Endothelial cell of umbilical vein (primary cell): ENCODE measurements around the gene PRRT4. TPM values are rescaled to one million over a fixed set of nuclear protein-coding genes. Genes with fewer than 3 reads are reported as not detected.

Experiments used
- polyA plus RNA-seq, 4 experiments: library from polyadenylated mRNA; depleted of rRNA in 3 of 4; stranded (reverse) in 3 of 4; unstranded in 1 of 4; fragments of >200 nt; gene quantifications; 2 replicates each; pipeline versions ENCODE4 v1.2.1 to v1.2.3, GENCODE V29; 2011 to 2012; ENCODE audit warnings: missing spikeins in 1 of 4
- small RNA-seq: library from RNA; depleted of rRNA; stranded (forward); fragments of <200 nt; gene quantifications from one replicate; pipeline ENCODE3, GENCODE V24; 2012; ENCODE audit warnings: low replicate concordance, low read depth; ENCODE audit not compliant: insufficient read depth, insufficient read length
- total RNA-seq: library from RNA; stranded (reverse); gene quantifications from 2 replicates; pipeline ENCODE4 v1.2.3, GENCODE V29; 2021

Gene PRRT4
- total and polyA plus RNA-seq, 2 donors (not counting 3 experiments of a cell fraction or from before 2014, with no cell fraction given): 0.03 TPM; not detected in 1

Small RNAs within 50 kb of the gene (small RNA-seq; reads per million reads assigned to genes)
- gene RNU7-27P: not detected

Other genes with a start within 250 kb of the PRRT4 start
- gene LEP, start 120.4 kb downstream of the PRRT4 start, total RNA-seq: not detected in 2 replicates
- not detected in 2 replicates for gene LEP, start 120.4 kb downstream of the PRRT4 start, polyA plus RNA-seq
- 58.5 and 58.7 TPM in 2 replicates for gene RBM28, start 17.8 kb downstream of the PRRT4 start, total RNA-seq
- gene RBM28, start 17.8 kb downstream of the PRRT4 start, polyA plus RNA-seq: 7.2 and 11.6 TPM in 2 replicates
- 91.7 and 97.9 TPM in 2 replicates for gene IMPDH1, start 48.3 kb upstream of the PRRT4 start, total RNA-seq
- 78.8 and 87.3 TPM in 2 replicates for gene IMPDH1, start 48.3 kb upstream of the PRRT4 start, polyA plus RNA-seq
- gene HILPDA, start 94.2 kb upstream of the PRRT4 start, total RNA-seq: 14.1 and 14.4 TPM in 2 replicates
- 18.8 and 21.7 TPM in 2 replicates for gene HILPDA, start 94.2 kb upstream of the PRRT4 start, polyA plus RNA-seq
- gene METTL2B, start 115.1 kb upstream of the PRRT4 start, total RNA-seq: 30.0 and 35.6 TPM in 2 replicates
- 14.2 and 15.9 TPM in 2 replicates for gene METTL2B, start 115.1 kb upstream of the PRRT4 start, polyA plus RNA-seq